ENCODE results near the gene DGKA.

DGKA gene

DNA sequence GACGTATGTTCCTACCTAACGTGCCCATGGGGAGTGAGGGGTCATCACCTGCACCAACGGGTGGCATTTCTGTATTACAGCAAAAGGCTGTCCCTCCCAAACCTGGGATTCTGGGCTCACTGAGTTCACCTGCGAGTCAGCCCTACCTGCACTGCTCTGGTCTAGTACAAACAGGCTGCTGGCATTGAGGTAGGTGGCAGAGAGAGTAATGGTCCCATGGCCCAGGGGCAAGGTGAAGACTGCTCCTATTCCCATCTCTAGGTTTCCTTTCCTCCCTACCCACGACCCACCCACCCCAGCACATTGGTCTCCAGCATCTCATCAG, 66.5 kb downstream of the DGKA start:
- TF ChIP-seq, protein P1, sequence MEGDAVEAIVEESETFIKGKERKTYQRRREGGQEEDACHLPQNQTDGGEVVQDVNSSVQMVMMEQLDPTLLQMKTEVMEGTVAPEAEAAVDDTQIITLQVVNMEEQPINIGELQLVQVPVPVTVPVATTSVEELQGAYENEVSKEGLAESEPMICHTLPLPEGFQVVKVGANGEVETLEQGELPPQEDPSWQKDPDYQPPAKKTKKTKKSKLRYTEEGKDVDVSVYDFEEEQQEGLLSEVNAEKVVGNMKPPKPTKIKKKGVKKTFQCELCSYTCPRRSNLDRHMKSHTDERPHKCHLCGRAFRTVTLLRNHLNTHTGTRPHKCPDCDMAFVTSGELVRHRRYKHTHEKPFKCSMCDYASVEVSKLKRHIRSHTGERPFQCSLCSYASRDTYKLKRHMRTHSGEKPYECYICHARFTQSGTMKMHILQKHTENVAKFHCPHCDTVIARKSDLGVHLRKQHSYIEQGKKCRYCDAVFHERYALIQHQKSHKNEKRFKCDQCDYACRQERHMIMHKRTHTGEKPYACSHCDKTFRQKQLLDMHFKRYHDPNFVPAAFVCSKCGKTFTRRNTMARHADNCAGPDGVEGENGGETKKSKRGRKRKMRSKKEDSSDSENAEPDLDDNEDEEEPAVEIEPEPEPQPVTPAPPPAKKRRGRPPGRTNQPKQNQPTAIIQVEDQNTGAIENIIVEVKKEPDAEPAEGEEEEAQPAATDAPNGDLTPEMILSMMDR (IDR thresholded peaks at IDR 0.05): no peak

DNA sequence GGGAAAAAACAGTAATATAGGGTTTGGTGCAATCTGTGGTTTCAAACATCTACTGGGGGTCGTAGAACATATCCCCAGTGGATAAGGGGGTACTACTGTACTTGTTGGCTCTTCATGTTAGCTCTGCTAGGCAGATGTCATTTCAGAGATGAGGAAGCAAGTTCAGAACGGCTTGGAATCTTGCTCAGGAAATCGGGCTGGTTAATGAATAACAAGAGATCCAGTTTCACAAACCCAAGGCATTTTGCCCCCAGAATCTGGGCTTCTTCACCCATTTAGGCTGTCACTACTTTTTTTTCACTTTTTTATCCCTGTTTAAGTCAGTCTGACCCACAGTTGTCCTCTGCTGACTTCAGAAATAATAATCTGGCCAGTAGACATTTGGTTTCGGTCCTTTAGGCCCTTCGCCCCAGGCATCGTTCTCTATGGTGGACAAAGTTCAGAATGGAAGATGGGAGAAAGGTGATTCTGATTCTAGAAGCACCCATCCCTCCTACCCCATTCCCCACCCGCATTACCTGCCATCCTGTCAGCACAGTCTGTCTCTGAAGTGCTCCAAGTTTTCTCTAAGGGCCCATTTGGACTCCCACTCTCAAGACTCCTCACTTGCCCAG, 70.6 kb downstream of the DGKA start:
- TF ChIP-seq, protein P1 (IDR thresholded peaks at IDR 0.05): no peak

All from LNCAP (cell line).